Suprapubic skin (tissue), 4 donors: ENCODE data around the gene LDAH. TPM values are rescaled to one million over a fixed set of nuclear protein-coding genes. Genes with fewer than 3 reads are reported as not detected.
A peak's percentile ranks its signal among the peaks of the same experiment; 100 is the strongest.

ENCODE experiments used
- DNase-seq, 2 donors: peaks; one replicate each; pipeline ENCODE4 v3.0.0-alpha.2; 2019; ENCODE audit warnings: low spot score in 2 of 2
- H3K27ac ChIP-seq: fragments of 200-600 bp; sonication (generic); one replicate; pipeline ENCODE4 v1.5.1; 2019
- H3K27me3 ChIP-seq: fragments of 200-600 bp; sonication (generic); one replicate; pipeline ENCODE4 v1.5.1; 2019
- H3K36me3 ChIP-seq: fragments of 200-600 bp; sonication (generic); one replicate; pipeline ENCODE4 v1.5.1; 2019
- H3K4me1 ChIP-seq: fragments of 200-600 bp; sonication (generic); one replicate; pipeline ENCODE4 v1.5.1; 2019
- H3K4me3 ChIP-seq: fragments of 200-600 bp; sonication (generic); one replicate; pipeline ENCODE4 v1.5.1; 2019; ENCODE audit warnings: mild to moderate bottlenecking
- H3K9me3 ChIP-seq: fragments of 200-600 bp; sonication (generic); one replicate; pipeline ENCODE4 v1.5.1; 2019
- CTCF ChIP-seq, 2 donors: fragments of 200-600 bp in 1 of 2; fragments of 450-650 bp in 1 of 2; sonication (generic) in 1 of 2; IDR thresholded peaks; one replicate each; pipeline ENCODE4 v1.5.1; 2016 to 2019; ENCODE audit warnings: antibody characterized with exemption in 2 of 2, mild to moderate bottlenecking in 1 of 2, moderate library complexity in 1 of 2
- EP300 ChIP-seq: sonication (generic); formaldehyde crosslinking; IDR thresholded peaks from one replicate; pipeline ENCODE4 v1.6.1; 2017; ENCODE audit warnings: antibody characterized with exemption
- POLR2A ChIP-seq, 2 donors: fragments of 450-650 bp; IDR thresholded peaks; one replicate each; pipeline ENCODE4 v1.6.1; 2017; ENCODE audit warnings: antibody characterized with exemption in 2 of 2, mild to moderate bottlenecking in 2 of 2, moderate library complexity in 2 of 2
- POLR2AphosphoS5 ChIP-seq, 3 donors: sonication (generic); formaldehyde crosslinking; IDR thresholded peaks; one replicate each; pipeline ENCODE4 v1.6.1; 2017; ENCODE audit warnings: antibody characterized with exemption in 3 of 3
- WGBS: methylation state at CpG from one replicate; pipeline ENCODE4 v1.1.5; 2018; 5-methylcytosine and 5-hydroxymethylcytosine counted together
- total RNA-seq, 4 donors: library from RNA; depleted of rRNA; stranded (reverse); fragments of >200 nt; gene quantifications; one replicate each; pipeline ENCODE4 v1.1.0, GENCODE V29; 2016

The LDAH gene
- total RNA-seq, 4 donors from 2014 or later: 9.0 to 15.5 (median 10.4) TPM

- no peak overlapping the region for H3K4me3 ChIP-seq
- 89% methylated on average over 7 of the region's 7 CpGs for WGBS
- TF ChIP-seq CTCF (IDR thresholded peaks at IDR 0.05): no peak
- TF ChIP-seq POLR2AphosphoS5 (IDR thresholded peaks at IDR 0.05): no peak
- TF ChIP-seq POLR2A (IDR thresholded peaks at IDR 0.05): no peak
- TF ChIP-seq EP300: no peak
- H3K27me3 ChIP-seq: no peaks in the 10 kb centered on the region
- H3K9me3 ChIP-seq: no peaks in the 10 kb centered on the region
- peaks cover 24% of the 10 kb centered on the region for H3K4me1 ChIP-seq
- H3K36me3 ChIP-seq: no peaks in the 10 kb centered on the region
- peak in 1 of 2 donors; percentile 8 for DNase-seq
- H3K27ac ChIP-seq: no peak overlapping the region
Measured at GRCh38 chr2:20653695-20654534, 169.0 kb downstream of the LDAH start.

GRCh38 chr2:20652673-20653575, 170.0 kb downstream of the LDAH start:
- 94% methylated on average over 11 of the region's 11 CpGs for WGBS
- H3K4me1 ChIP-seq: peaks cover 34% of the 10 kb centered on the region
- no peak for TF ChIP-seq EP300
- no peak for TF ChIP-seq POLR2AphosphoS5 (IDR thresholded peaks at IDR 0.05)
- TF ChIP-seq POLR2A (IDR thresholded peaks at IDR 0.05): no peak
- TF ChIP-seq CTCF (IDR thresholded peaks at IDR 0.05): no peak
- no peak overlapping the region for H3K4me3 ChIP-seq
- no peaks in the 10 kb centered on the region for H3K27me3 ChIP-seq
- no peaks in the 10 kb centered on the region for H3K36me3 ChIP-seq
- H3K27ac ChIP-seq: no peak overlapping the region
- no peaks in the 10 kb centered on the region for H3K9me3 ChIP-seq
- DNase-seq: no peak

GRCh38 chr2:20652141-20652540, 170.8 kb downstream of the LDAH start:
- H3K36me3 ChIP-seq: no peaks in the 10 kb centered on the region
- no peak overlapping the region for H3K27ac ChIP-seq
- H3K9me3 ChIP-seq: no peaks in the 10 kb centered on the region
- DNase-seq: no peak
- peaks cover 36% of the 10 kb centered on the region for H3K4me1 ChIP-seq
- no peaks in the 10 kb centered on the region for H3K27me3 ChIP-seq
- H3K4me3 ChIP-seq: no peak overlapping the region
- TF ChIP-seq POLR2AphosphoS5 (IDR thresholded peaks at IDR 0.05): no peak
- TF ChIP-seq POLR2A (IDR thresholded peaks at IDR 0.05): no peak
- no peak for TF ChIP-seq EP300
- TF ChIP-seq CTCF (IDR thresholded peaks at IDR 0.05): no peak
- WGBS: 98% methylated on average over 7 of the region's 7 CpGs

GRCh38 chr2:20651731-20652099, 171.2 kb downstream of the LDAH start:
- H3K4me1 ChIP-seq: peaks cover 36% of the 10 kb centered on the region
- no peaks in the 10 kb centered on the region for H3K9me3 ChIP-seq
- WGBS: 70% methylated on average over 7 of the region's 7 CpGs
- no peak for TF ChIP-seq POLR2A (IDR thresholded peaks at IDR 0.05)
- TF ChIP-seq EP300: no peak
- no peak for TF ChIP-seq POLR2AphosphoS5 (IDR thresholded peaks at IDR 0.05)
- no peak for TF ChIP-seq CTCF (IDR thresholded peaks at IDR 0.05)
- H3K36me3 ChIP-seq: no peaks in the 10 kb centered on the region
- H3K4me3 ChIP-seq: peak overlapping the region; percentile 81
- no peak for DNase-seq
- no peaks in the 10 kb centered on the region for H3K27me3 ChIP-seq
- H3K27ac ChIP-seq: peak overlapping the region; percentile 87
